GM19438 (cell line): ENCODE measurements around the gene ZNF236.

Source experiments
- ATAC-seq: cut with Tn5 transposase; IDR thresholded peaks from one replicate; pipeline ENCODE4 v1.9.1; 2021; ENCODE audit warnings: low read depth; ENCODE audit not compliant: unreplicated experiment

Gene ZNF236

DNA sequence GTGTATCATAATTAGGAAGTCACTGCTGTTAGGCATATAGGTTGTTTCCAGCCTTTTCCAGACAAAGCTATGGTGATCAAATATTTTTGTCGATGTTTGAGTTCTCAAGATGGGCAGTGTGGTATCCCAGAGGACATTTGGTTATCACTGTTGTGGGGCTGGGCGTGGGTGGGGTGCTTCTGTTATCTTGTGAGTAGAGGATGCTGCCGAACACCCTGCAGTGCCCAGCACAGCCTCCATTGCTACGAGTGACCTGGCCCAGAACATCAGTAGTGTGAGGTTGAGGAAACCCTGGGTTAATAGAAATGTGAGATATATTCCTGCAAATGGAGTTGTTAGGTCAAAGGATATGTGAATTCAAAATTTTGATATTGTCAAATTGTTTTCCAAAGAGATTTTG is 33.2 kb downstream of the ZNF236 start:
- ATAC-seq = no peak

DNA sequence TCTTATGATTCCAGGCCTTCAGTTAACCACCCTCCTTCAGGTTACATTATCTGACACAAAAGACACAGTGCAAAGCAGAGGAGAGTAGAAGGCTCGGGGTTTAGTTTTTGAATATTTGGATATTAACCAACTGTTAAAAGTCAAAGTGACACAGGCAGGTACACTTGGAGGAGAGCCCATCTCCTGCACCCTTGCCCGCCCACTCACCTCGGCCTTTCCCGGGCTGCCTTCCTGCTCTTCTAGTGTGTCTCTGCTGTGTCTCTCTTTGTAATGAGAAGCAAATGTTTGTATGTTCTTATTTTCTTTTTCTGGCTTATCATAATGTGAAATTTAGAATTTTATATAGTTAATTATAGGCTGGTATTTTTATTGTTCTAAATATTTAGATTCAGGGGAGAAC is 35.1 kb downstream of the ZNF236 start:
- no peak for ATAC-seq

DNA sequence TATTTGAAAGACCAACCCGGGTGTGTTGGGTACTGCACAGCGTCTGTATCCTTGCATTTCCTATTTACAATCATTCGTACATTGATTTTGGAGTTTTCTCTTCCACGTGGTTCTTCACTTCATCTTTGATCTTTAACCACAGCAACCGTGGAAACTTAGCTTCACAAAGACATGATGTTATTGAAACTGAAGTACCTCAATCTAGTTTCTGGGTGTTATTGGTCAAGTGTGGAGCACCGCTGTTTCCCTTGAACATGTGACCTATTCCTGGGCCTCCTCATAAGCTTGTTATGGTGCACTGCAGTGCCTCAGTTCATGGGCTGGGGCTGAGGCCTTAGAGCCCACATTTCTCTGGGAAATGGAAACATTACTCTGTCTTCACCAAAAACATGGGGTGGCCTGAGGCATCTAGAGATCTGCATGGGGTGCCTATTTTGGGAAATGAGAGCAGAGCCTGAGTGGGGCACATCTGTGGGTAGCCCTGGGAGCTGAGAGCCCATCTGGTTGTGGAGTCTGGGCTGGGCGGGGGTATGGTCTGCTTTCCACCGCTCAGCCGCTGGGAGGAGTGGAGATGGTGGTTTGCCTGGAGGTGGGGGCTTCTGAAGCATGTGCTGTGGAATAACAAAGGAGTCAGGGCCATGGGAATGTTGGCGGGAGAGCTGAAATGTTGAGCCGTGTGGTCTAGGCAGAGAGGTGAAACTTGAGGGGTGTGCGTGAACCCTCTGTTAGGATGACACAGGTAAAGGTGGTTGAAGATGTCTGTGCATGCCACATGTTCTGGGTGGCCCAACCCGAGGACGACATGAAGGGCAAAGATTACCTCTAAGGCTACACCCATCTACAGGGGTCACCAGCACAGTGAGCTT is 37.4 kb downstream of the ZNF236 start:
- ATAC-seq = no peak

DNA sequence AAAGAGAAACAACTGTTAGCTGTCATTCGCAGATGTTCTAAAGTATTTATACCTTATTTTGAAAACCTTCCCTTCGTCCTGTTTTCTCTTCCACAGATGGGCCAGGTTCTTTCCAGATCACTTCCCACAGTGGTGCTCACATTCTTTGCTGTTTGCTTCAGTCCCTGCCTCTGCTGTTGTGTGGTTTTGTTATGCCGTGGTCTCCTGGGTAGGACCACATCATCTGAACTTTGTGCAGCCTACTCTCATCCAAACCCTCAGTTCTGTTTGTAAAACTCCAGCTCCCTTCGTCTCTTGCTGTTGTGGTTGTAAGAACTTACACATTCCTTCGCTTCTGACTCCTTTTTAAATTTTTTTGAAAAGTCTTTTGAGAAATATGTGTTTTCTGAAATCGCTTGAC is 38.1 kb downstream of the ZNF236 start:
- ATAC-seq = no peak

DNA sequence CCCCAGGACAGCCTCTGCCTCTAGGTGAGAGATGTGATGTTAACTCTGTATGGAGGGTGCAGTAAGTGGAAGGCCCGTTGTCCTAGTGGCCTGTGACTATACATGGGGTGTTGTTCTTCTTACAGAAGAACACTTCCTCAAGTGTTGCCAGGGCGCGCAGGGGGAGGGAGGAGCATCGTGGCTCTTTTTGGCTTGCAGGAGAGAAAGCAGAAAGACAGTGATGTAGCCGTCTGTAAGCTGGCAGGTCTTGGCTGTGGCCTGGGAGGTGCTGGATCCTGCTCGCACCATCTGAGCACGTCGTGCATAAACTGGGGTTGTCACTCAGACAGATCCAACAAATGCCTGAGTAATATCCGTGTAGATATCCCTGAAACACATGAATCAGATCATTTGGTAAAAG is 44.3 kb downstream of the ZNF236 start:
- ATAC-seq = no peak

DNA sequence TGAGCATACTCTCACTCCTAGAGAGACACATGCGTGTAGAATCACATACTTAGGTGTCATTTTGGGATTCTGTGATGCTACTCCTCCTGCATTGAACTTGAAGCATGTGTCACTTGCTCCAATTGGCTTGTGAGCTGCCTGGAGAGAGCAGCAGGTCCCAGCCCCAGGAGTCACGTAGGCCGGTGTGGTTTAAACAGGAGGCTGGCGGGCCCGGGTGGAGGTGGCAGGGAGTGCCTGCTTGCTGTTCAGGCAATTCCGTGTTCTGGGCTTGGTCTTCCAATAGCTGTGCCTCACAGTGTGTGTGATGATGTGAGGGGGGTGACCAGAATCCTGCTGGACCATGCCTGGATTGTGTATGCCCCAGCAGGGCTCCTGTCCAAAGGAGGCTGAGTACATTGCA is 51.0 kb downstream of the ZNF236 start:
- no peak for ATAC-seq

DNA sequence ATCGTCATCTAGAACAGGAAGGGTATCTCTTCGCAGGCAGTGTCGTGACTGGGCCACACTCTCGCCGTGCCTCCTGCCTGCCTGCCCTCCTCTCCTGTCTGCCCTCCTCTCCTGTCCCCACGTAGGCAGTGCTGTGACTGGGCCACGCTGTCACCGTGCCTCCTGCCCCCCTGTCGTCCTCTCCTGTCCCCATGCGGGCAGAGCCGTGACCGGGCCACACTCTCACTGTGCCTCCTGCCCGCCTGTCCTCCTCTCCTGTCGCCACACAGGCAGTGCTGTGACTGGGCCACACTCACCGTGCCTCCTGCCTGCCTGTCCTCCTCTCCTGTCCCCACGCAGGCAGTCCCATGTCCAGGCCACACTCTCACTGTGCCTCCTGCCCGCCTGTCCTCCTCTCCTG is 51.4 kb downstream of the ZNF236 start:
- ATAC-seq = no peak

DNA sequence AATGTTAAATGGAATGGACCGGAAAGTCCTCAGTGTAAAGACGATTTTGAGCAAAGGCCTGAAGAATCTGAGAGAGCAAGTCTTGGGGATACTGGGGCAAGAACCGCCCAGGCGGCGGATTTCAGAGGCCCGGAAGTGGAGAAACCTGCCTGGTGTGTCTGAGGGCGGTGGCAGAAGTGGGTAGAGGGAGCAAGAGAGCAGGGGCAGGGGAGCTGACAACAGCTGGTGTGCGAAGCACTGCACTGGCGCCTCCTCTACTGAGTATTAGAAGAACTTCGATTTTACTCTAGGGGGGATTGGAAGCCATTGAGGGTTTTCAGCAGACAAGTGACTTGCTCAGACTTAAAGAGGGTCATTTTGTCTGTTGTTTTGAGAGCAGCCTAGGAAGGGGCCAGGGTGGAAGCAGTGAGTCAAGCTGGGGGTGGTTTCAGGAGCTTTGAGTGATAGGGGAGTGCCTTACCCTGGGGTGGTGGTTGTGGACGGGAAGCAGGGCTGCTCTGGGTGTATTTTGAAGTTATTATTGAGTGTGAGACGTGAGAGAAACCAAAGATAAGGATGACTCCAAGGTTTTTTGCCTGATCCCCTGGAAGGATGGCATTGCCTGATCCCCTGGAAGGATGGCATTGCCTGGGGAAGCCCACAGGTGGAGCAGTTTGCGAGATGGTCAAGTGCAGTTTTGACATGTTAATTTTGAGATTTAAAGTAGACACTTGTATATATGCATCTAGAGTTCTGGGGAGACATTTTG is 52.5 kb downstream of the ZNF236 start:
- no peak for ATAC-seq

DNA sequence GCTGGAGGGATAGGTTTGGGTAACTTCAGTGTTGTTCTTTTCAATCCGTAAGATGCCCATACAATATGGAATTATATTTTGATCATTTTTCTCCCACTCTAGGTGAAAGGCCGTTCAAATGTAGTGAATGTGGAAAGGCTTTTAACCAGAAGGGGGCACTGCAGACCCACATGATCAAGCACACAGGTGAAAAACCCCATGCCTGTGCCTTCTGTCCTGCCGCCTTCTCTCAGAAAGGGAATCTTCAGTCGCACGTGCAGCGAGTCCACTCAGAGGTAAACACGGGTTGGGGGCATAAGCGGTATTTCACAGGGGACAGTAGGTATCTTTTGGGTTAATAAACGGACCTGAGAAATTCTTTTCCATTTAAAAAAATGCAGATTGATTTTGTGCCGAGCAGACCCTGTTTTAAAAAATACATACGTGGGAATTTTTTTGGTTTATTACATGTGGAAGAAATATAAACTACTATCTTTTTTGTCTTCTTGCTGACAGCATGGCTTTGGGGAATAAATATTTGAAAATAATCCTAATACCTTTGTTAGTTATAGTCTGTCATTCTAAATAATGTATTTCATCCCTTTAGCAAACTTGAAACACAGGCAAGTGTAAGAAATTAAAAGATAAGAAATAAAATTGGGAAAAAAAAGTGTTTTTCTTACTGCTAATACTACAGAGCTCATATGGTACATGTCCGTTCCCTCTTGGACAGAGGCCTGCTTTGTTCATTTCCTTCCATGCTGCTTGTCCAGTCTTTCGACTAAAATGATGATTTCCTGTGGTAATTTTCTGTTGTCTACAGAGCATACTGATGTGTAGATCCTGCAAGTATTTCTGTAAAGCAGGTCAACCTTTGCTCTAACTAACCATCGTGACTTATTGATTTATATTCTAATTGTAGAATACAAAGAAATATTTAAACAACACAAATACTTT is 53.3 kb downstream of the ZNF236 start:
- ATAC-seq = no peak

DNA sequence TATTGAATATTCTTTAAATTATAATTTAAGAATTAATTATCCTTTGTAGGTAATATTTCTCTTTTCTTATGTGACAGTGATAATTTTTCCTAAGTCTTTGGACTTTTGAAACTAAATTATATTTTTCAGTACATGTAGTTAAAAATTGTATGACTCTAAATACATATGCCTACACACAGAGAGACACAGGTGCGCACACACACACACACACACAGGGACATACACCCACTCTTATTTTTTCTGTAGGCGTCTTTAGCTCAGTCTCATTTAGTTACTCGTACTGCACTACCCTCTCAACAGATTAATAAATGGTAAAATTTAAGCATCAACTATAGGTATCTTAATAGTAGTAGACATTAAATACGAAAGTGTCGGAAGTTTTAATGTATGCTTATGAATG is 56.1 kb downstream of the ZNF236 start:
- no peak for ATAC-seq

DNA sequence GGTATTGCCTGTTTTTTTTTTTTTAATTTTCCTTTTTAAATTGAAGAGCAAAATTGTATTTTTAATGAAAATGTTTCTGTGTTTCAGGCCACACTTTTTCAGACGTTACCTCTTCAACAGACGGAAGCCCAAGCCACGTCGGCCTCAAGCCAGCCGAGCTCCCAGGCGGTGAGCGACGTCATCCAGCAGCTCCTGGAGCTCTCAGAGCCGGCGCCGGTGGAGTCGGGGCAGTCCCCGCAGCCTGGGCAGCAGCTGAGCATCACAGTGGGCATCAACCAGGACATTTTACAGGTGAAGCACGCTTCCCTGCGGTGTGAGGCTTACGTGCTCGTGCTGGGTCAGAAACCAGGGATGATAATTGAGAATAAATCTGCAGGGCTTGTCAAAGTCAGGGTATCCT is 57.7 kb downstream of the ZNF236 start:
- no peak for ATAC-seq

DNA sequence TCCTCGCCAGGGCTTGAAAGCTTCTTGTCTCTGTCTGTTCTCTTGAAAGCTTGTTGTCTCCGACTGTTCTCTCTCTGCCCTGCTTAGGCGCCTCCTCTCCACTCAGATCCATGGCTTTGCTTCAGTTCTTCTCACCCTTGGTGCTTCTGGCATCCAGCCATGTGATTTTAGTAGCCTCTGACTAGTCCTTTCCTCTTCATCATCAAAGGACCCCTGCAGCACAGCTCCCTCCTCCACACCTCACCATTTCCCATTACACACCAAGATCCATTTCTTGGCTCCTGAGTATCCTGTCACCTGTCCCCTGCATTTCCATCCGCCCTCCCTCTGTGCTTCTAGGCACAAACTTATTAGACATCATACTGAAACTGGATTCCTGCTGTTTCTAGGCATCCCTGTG is 59.4 kb downstream of the ZNF236 start:
- no peak for ATAC-seq

DNA sequence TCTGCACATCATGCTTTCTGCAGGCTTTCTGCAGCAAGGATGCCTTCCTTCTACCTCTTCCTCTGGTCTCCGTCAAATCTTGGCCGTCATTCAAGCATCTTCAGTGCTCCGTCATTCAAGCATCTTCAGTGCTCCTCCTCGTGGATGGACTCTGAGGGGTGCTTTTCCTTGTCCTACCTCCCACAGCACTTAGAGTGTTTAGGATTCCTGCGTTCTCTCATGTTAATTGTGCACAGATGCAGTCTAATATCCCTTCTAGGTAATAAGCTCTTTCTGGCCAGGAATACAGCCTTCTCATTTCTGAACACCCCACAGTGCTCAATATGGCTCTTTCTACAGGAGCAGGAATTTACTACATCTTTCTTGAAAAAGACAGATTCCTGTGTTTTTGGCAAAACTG is 59.8 kb downstream of the ZNF236 start:
- ATAC-seq = no peak

DNA sequence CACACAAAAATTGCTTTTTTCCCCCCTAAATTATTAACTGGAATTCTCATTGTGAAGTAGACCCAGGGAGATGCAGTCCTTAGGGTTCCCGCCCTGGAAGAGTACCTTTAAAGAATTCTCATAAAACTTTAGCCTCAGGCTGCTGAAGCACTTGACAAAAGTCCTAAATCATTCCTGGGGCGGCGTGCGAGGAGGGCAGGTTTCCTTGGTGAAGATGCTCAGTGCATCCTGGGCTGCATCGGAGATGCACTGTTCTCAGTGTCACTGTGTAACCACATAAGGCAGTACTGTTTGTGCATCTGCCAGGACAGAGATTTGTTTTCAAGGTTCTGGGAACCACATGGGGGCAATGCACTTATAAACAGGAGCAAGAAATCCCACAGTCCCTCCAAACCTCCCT is 62.6 kb downstream of the ZNF236 start:
- ATAC-seq = no peak

DNA sequence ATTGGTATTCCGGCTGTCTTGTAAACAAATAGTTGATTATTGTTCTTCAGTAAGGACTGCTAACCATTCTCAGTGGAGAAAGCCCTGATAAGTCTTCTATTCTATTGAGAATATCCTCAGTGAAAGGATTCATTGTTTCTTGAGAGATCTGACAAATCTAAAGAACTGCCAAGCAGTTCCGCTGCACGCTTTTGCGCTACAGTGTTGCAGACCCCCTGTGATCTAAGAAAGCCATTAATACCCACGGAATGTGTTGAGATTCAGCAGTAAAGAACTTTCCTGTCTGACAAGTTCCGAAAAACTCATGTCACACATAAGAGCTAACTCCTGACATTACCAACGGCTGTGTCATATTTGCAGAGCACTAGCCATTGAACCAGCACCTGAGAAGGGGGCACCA is 63.8 kb downstream of the ZNF236 start:
- no peak for ATAC-seq

DNA sequence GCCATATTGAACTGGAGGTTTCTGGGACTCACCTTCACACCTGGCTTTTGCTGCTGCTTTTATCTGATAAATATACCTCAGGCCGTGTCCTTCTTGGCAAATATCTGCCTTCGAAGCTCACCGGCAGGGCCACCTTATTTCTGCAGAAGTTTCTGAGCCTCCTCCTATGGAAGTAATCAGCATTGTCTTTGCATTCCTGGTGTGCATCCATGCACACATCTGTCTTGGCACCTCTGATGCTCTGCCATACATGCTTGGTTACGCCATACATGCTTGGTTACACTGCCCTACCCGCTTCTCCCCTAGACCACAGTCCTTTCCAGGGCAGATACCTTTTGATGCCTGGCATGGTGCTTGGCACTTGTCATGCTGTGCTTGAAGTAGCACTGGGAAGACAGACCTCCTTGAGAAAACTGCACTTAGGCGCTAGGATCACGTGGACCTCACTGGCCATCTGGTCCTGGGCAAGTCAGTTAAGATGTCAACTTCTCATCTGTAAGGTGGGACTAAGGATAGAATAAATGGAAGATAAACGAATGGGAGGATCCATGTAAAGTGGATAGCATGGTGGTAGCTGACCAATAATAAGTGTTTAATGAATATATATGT is 66.8 kb downstream of the ZNF236 start:
- ATAC-seq = no peak

DNA sequence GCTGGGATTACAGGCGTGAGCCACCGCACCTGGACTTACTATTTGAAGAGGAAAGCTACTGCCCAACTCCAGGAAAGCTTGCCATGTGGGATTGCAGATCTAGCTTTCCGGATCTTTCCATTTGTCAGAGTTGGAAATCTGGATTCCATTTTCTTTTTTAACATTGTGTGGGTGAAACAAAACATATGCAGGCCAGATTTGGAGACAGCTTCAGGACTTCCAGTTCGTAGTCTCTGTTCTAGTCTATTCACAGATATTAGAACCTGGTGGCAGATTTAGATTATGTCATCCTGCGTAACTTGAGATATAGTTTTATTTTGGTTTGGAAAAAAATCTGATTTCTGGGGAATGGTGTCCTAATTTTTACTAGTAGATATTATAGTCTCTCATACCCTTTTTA is 70.5 kb downstream of the ZNF236 start:
- no peak for ATAC-seq

DNA sequence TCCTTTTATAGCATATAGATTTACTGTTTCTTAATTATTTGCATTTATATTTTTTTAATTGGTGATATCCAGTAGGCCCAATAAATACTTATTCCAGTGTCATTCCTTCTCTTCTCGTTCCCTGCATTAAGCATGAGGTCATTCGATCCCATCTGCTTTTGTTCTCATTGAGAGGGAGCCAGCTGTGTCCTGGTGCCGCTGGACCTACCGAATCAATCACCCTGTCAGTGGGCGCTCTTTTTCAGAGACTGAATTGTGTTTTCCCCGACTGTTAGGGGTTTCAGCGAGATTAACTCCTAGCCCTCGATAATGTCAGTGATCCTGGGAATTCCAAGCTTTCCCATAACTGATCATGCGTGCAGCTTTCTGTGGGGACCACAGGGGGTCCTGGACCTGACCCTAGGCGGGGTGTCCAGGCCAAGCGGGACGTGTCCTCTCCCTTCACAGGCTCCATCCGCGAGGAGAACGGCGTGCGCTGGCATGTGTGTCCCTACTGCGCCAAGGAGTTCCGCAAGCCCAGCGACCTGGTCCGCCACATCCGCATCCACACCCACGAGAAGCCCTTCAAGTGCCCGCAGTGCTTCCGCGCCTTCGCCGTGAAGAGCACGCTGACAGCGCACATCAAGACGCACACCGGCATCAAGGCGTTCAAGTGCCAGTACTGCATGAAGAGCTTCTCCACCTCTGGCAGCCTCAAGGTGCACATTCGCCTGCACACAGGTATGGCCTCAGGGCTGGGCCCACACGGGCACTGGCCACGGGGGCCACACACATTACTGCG is 72.4 kb downstream of the ZNF236 start:
- ATAC-seq = no peak

DNA sequence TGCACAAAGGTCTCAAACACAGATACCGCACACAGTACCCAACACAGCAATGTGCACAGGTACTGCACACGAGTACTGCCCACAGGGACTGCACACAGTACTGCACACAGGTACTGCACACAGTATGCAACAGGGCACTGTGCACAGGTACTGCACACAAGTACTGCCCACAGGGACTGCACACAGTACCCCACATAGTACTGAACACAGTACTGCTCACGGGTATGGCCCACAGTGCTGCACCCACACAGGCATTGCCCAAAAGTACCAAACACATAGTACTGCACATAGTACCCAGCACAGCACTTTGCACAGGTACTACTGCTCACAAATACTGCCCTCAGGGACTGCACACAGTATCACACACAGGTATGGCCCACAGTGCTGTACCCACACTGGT is 73.1 kb downstream of the ZNF236 start:
- ATAC-seq = no peak

DNA sequence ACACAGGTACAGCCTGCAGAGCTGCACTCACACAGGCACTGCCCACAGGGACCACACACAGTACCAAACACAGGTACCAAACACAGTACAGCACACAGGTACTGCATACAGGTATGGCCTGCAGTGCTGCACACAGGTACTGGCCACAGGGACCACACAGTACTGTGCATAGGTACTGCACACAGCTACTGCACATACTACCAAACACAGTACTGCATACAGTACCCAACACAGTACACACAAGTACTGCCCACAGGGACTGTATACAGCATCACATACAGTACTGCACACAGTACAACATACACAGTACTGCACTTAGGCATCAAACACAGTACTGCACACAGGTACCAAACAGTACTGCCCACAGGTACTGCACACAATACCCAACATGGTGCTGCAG is 74.3 kb downstream of the ZNF236 start:
- ATAC-seq = no peak
